ENCODE data around the gene UQCC3. TPM values are rescaled to one million over a fixed set of nuclear protein-coding genes. Genes with fewer than 3 reads are reported as not detected.

The UQCC3 gene
- polyA plus RNA-seq, 3 donors = 3.3 to 7.9 (median 7.2) TPM

GRCh38 chr11:62716206-62716605 lies 44.7 kb downstream of the UQCC3 start:
- Histone ChIP-seq H3K36me3 (replicated peaks in 1 of 2; ENCODE audit: control insufficient read depth in 1 of 2, insufficient read depth in 2 of 2, low read length in 2 of 2) (peaks cover 87 to 98% of the 10 kb centered on the region in 2 donors), H3K79me2 (ENCODE audit: insufficient read depth, low read length) (peaks cover 66% of the 10 kb centered on the region), H3K4me1 (ENCODE audit: control insufficient read depth in 1 of 2, insufficient read depth in 2 of 2, low read length in 2 of 2) (no peaks in the 10 kb centered on the region), H3K27me3 (ENCODE audit: control insufficient read depth in 2 of 2, insufficient read depth in 2 of 2, low read length in 2 of 2) (no peaks in the 10 kb centered on the region), H3K9me3 (replicated peaks in 1 of 2; ENCODE audit: control insufficient read depth in 1 of 2, insufficient read depth in 1 of 2, low read length in 2 of 2) (no peaks in the 10 kb centered on the region), H4K20me1 (ENCODE audit: insufficient read depth, low read length) (peaks cover 59% of the 10 kb centered on the region), H3K27ac (ENCODE audit: low read depth in 1 of 2, low read length in 2 of 2) (no peak overlapping the region), H3K4me2 (replicated peaks; ENCODE audit: extremely low read depth, low read length, poor library complexity, severe bottlenecking) (no peak overlapping the region), H3K9ac (ENCODE audit: insufficient read depth, low read length, poor library complexity, severe bottlenecking) (no peak overlapping the region), H3K4me3 (replicated peaks in 1 of 3; ENCODE audit: low read depth in 2 of 3, low read length in 3 of 3) (no peak overlapping the region), H2AFZ (ENCODE audit: insufficient read depth, low read depth, low read length, poor library complexity, severe bottlenecking) (no peak overlapping the region)
- no peak for DNase-seq
- WGBS (ENCODE audit: insufficient coverage) = 100% methylated on average over 2 of the region's 5 CpGs
- intact Hi-C loops (cut with micrococcal nuclease) = no loop called here
- no peak overlapping the region for H3K27ac Mint-ChIP-seq
- H3K4me1 Mint-ChIP-seq = peaks cover 4% of the 10 kb centered on the region
- H3K4me3 Mint-ChIP-seq = no peak overlapping the region
- H3K36me3 Mint-ChIP-seq = peaks cover 82 to 91% of the 10 kb centered on the region in 2 donors
- TF ChIP-seq CTCF (IDR thresholded peaks at IDR 0.05) = no peak
- no peaks in the 10 kb centered on the region for H3K27me3 Mint-ChIP-seq (ENCODE audit: low read depth in 3 of 3)
- no peaks in the 10 kb centered on the region for H3K9me3 Mint-ChIP-seq

GRCh38 chr11:62716816-62717215 lies 45.3 kb downstream of the UQCC3 start:
- Mint-ChIP-seq H3K27ac (peak overlapping the region in 1 of 7 donors; percentile 20), H3K4me3 (no peak overlapping the region), H3K4me1 (peaks cover 4% of the 10 kb centered on the region), H3K9me3 (no peaks in the 10 kb centered on the region), H3K36me3 (peaks cover 88 to 96% of the 10 kb centered on the region in 2 donors), H3K27me3 (ENCODE audit: low read depth in 3 of 3) (no peaks in the 10 kb centered on the region)
- DNase-seq = no peak
- no peak for TF ChIP-seq CTCF (IDR thresholded peaks at IDR 0.05)
- WGBS (ENCODE audit: insufficient coverage) = 96% methylated on average over 5 of the region's 11 CpGs
- H3K4me2 ChIP-seq (replicated peaks; ENCODE audit: extremely low read depth, low read length, poor library complexity, severe bottlenecking) = no peak overlapping the region
- H3K36me3 ChIP-seq (replicated peaks in 1 of 2; ENCODE audit: control insufficient read depth in 1 of 2, insufficient read depth in 2 of 2, low read length in 2 of 2) = peaks cover 89 to 98% of the 10 kb centered on the region in 2 donors
- H3K4me1 ChIP-seq (ENCODE audit: control insufficient read depth in 1 of 2, insufficient read depth in 2 of 2, low read length in 2 of 2) = no peaks in the 10 kb centered on the region
- H3K79me2 ChIP-seq (ENCODE audit: insufficient read depth, low read length) = peaks cover 72% of the 10 kb centered on the region
- H3K27ac ChIP-seq (ENCODE audit: low read depth in 1 of 2, low read length in 2 of 2) = no peak overlapping the region
- no peak overlapping the region for H3K4me3 ChIP-seq (replicated peaks in 1 of 3; ENCODE audit: low read depth in 2 of 3, low read length in 3 of 3)
- no peaks in the 10 kb centered on the region for H3K9me3 ChIP-seq (replicated peaks in 1 of 2; ENCODE audit: control insufficient read depth in 1 of 2, insufficient read depth in 1 of 2, low read length in 2 of 2)
- H4K20me1 ChIP-seq (ENCODE audit: insufficient read depth, low read length) = peaks cover 66% of the 10 kb centered on the region
- no peak overlapping the region for H3K9ac ChIP-seq (ENCODE audit: insufficient read depth, low read length, poor library complexity, severe bottlenecking)
- H2AFZ ChIP-seq (ENCODE audit: insufficient read depth, low read depth, low read length, poor library complexity, severe bottlenecking) = no peak overlapping the region
- H3K27me3 ChIP-seq (ENCODE audit: control insufficient read depth in 2 of 2, insufficient read depth in 2 of 2, low read length in 2 of 2) = no peaks in the 10 kb centered on the region
- intact Hi-C loops (cut with micrococcal nuclease) = no loop called here

Data from CD14-positive monocyte (primary cell).